Activated CD4-positive, alpha-beta T cell treated with anti-CD3 and anti-CD28 coated beads, Interleukin-2, amount 50 U/mL, for 24 hours (primary cell): Measurements from ENCODE around the gene ZSCAN23.
A peak's percentile ranks its signal among the peaks of the same experiment; 100 is the strongest.
"Not testable (repeated sequence)": the region's sequence is repeated elsewhere in the genome, so short reads cannot be mapped to it uniquely, and the experiment has no call there.

ENCODE experiments used
- DNase-seq, 2 donors: peaks; one replicate each; pipeline ENCODE4 v3.0.0-alpha.2; 2020; ENCODE audit warnings: low read depth in 1 of 2, low spot score in 1 of 2

Gene ZSCAN23

DNA sequence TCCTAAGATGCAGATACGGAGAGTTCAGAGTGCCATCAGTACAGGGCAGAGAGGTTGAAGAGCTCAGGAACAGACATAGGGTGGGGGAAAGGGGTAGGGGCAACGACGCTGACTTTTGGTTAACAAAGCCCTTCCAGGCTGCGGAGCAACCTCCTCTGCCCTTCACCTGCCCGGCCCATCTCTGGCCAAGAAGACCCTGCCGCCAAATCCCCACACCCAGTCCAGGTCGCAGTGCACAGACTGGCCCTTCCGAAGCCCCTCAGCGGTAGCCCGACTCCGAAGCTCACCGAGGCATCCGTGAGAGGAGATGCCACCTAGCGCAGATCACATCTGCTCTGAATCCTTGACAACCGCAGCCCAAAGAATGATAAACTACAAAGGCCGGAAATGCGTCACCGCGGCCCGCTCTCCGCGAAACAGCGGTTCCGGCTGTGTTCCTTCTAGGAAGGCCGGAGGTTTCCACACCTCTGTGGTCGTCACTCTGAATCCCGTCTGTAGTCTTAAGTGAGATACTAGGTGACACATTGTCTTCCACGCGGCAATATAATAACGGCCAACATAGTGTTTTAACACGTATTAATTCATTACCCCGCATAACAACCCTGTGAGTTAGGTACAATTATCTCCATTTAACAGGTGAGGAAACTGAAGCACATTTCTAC is at the start of gene ZSCAN23:
Gene ZSCAN23 (minus strand): TSS at position 380 of the 662 bp plus-strand sequence. CDS start 7,225 bp downstream, outside the sequence.
- DNase-seq, result peak; percentile 59 to 81

DNA sequence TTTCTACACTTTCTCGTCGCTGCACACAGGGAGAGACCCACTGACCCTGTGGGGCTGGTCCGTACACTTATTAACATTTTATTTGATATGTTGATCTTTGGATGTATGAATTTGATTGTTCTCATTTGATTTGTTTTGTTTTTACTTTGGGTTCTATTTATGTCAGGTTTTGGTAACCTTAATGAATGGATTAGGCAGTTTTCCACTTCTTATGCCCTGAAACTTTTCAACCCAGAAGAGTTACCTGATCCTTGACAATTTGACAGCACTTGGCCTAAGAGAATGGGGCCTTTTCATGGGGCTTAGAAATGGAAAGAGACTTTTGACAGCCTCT is 48.7 kb upstream of the ZSCAN23 start:
- DNase-seq, result no peak

DNA sequence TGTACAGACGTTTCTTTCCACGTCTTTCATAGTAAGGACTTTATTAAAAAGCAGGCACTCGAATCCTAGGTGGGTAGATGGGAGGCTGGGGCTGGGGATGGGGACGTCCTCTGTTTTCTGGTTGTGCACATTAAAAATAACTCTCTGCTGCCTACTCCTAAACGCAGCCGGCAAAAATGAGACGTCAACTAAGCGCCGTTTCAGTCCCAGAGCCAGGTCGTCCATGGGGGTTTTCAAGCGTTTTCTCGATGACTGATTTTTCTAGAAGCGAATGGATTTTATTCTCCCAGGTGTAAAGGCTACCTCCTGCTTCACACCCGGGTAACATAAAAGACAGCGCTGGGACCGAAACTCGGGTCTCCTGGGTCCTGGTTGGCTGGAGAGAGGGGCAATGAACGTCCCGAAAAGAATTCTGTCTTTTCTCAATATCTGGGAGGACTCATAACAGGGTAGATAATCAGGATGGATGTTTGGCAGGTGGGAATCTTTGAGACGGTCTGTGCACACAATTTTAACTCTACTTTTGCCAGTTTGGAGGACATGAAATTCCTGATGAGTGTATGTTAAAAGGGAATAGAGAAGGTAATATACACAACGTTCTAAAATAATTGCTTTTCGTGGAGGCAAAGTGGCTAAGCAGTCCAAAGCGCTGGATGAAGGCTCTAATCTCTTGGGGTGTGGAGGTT is 47.1 kb upstream of the ZSCAN23 start:
- DNase-seq, result no peak

DNA sequence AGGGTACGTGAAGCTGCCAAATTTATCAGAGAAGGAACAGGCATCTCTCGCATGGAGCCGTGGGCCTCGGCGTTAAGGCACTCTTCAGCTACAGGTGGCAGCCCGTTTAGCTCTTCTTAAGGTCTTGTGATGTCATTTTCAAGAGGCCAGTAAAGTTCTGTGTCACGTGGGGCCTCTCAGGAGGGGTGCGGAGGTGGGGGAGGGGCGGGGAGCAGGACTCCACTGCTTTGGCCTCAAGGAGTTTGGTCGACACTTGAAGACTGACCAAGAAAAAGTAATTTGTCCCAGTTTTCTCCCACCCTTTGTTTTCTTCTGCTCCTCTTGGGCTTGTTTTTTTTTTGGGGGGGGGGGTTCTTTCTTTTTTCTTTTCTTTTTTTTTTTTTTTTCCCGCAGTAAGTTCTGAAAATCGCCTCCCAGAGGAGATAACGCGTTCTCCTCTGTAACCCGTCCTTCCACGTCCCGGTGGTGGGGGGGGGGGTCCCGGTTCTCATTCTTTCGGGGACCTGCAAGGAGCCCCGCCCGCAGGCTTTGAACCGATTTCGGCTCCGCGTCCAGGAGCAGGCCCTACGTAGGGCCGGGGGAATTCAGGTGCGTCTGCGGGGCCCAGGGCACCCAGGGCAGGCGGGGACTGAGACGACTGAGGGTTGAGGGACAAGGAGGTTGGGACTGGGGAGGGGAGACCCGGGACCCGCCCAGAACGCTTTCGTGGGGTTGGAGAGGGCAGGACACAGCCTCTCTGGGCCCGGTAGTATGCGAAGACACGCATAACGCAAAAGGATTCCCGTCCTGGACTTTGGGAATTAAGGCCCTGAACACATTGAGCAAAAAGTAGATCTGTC is 46.3 kb upstream of the ZSCAN23 start:
- peak in 1 of 2 donors; percentile 32 for DNase-seq

DNA sequence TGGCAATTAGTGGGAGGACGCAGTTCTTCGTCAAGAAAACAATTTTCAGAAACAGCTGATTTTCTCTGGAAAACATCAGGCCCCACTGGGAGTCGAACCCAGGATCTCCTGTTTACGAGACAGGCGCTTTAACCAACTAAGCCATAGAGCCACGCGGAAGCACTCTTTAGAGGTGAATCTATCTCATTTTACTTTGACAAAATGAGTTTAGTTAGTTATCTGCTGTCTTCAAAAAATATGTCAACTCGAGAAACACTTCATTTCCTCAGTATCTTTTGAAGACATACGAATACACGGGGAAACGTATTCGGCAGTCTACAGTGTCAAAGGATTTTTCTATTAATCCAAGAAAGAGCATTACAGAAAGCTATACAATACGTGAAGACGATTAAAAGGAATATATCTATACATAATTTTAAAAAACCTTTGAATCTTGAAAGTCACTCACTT is 45.6 kb upstream of the ZSCAN23 start:
- peak in 1 of 2 donors; percentile 30 for DNase-seq

DNA sequence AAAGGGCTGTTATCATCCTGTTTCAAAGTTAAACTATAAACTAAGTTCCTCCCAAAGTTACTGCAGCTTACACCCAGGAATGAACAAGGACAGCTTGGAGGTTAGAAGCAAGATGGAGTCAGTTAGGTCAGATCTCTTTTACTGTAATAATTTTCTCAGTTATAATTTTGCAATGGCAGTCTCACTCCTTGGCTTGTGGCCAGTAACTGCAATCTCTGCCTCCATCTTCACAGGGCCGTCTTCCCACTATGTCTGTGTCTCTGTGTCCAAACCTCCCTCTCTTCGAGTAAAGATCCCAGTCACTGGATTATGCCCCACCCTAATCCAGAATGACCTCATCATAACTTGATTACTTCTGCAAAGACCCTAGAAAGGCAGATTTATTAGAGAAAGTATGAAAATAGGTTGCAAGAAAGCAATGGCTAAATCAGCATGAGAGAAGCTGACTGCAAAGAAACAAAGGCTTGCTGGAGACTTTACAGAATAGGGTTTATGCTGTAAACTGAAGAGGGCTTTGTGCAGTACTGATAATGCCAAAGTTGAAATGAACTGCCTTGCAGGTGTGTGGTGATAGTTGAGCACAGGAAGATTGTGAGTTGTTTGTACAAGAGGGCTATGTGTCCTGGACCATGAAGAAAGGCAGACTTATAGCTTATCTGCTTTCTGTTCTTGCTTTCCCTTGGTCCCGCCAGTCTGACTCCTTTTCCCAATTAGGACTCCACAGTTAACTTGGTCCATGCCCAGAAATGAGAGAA is 43.9 kb upstream of the ZSCAN23 start:
- no peak for DNase-seq

DNA sequence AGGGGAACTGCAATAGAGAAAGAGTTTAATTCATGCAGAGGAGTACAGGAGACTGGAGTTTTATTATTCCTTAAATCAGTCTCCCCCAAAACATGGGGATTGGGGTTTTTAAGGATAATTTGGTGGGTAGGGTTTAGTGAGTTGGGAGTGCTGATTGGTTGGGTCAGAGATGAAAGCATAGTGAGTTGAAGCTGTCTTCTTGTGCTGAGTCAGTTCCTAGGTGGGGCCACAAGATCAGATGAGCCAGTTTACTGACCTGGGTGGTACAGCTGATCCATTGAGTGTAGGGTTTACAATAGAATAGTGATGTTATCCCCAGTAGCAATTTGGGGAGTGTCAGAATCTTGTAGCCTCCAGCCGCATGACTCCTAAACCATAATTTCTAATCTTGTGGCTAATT is 43.2 kb upstream of the ZSCAN23 start:
- DNase-seq, result no peak

DNA sequence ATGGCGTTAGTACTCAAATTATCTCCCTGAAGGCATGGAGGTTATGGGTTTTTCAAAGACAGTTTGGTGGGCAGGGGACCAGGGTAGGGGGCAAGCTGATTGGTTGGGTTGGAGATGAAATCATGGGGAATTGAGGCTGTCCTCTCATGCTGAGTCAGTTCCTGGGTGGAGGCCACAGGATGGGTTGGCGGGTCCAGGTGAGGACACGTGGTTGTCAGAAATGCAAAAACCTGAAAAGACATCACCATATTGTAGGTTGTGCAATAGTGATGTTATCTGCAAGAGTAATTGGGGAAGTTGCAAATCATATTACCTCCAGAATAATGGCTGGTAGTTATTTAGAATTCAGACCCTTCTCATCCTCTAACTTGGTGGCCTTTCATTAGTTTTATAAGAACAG is 42.2 kb upstream of the ZSCAN23 start:
- no peak for DNase-seq

DNA sequence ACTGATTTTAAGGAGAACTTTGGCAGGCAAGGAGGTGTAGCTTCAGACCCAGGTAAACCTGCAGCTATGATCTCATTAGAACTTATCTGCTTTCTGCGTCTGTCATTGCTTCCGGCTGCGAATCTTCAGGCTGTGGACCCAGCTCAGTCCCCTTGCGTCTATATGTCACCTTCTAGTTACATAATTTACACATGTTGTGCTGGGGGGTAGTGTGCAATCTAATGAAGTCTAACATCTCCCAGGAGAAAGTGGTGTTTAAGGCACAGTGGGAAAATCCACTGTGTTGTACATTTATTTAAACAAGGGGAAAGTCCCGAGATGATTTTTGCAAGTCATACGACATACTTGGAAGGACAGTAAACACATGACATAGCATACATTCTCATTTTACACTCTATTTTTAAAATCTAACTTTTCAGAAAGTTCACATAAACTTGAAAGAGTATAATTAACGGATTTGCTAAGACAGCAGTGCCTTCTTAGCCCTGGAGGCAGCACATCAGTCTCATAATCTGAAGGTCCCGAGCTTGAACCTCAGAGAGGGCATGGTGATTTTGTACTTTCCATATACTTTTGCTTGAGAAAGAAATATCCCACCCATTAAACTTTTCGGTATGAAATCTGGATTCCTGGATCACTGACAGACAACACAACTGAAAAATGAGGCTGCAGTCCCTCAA is 37.1 kb upstream of the ZSCAN23 start:
- no peak for DNase-seq

DNA sequence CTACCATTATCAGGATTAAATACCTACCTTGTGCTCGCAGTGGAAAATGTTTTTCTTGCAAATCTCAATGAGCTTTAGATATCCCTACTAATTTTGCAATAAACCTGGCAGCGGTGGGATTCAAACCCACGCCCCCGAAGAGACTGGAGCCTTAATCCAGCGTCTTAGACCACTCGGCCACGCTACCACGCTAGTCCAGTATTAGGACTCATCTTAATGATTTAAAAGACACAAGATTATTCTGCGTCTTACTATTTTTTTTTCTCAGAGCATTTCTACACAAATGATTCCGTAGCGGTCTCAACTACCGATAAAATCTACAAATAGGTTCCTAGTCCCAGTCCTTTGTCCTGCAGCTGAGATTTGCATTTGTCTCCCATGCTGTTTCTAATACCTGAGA is 35.2 kb upstream of the ZSCAN23 start:
- no peak for DNase-seq

DNA sequence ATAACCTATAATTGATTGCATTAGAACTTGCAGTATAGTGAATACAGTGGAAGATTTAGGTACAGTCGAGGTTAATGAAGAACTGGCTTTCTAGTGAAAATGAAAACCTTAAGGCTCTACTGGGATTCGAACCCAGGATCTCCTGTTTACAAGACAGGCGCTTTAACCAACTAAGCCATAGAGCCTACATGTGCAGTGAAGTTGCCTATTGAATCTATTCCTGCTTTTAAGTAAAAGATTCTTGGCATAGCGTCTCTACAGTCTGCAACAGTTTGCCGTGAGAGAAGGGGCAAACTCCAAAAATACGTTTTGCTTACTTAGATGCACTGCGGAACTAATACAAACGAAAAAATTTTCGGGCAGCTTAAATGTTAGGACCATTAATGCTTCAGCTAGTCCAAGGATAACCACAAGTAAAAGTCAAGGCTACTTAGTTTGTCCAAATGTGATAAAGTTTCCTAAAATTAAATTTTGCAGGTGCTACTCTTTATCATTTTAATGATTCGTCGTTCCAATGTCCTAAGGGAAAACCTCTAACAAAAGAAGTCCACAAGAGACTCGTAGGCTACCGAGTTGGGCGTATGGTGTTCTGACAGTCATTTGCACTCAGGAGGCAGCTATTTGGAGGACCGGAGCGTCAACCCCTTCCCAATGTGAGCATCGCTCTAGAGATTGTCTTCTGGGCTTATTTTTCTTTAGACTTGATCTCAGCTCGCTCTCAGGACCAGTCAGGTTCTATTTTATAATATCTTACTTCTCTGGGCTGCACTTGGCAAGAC is 31.3 kb upstream of the ZSCAN23 start:
- peak in 1 of 2 donors; percentile 41 for DNase-seq

DNA sequence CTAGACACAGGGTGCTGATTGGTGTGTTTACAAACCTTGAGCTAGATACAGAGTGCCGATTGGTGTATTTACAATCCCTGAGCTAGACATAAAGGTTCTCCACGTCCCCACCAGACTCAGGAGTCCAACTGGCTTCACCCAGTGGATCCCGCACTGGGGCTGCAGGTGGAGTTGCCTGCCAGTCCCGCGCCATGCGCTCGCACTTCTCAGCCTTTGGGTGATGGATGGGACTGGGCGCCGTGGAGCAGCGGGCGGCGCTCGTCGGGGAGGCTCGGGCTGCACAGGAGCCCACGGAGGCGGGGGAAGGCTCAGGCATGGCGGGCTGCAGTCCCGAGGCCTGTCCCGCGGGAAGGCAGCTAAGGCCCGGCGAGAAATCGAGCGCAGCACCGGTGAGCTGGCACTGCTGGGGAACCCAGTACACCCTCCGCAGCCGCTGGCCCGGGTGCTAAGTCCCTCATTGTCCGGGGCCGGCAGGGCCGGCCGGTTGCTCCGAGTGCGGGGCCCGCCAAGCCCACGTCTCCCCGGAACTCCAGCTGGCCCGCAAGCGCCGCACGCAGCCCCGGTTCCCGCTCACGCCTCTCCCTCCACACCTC is 26.0 kb upstream of the ZSCAN23 start:
- DNase-seq, result not testable (repeated sequence)

DNA sequence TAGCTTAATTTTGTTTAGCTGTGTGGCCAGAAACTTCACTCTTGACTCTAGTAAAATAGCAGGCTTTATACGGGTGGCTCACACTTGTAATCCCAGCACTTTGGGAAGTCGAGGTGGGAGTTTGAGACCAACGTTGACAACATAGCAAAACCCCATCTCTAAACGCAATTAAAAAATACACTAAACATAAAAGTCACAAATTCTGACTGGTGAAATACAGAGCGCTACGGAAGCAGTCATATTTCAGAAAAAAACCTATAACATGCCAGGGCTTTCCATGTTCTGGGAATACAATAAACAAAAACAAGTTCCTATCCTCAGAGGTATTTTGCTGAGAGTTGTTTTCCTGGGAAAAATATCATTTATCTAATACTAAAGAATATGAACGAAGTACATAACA is 24.8 kb upstream of the ZSCAN23 start:
- no peak for DNase-seq

DNA sequence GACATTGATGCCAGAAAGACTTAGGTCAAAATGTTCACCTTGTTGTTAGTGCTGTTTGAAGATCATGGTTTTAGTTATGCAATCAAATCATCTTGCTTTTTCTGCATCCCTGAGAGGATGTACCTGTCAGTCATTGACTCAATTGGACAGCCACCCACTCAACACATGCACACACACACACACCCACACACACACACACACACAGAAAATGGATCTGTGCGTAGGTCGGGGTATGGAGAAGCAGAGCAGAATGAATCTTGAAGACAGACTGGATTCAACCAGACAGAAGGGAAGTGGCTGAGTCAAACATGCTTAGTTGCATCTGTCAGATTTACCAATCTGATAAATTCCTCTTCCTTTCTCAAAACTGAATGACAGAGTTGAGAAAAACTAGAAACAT is 19.1 kb upstream of the ZSCAN23 start:
- no peak for DNase-seq

DNA sequence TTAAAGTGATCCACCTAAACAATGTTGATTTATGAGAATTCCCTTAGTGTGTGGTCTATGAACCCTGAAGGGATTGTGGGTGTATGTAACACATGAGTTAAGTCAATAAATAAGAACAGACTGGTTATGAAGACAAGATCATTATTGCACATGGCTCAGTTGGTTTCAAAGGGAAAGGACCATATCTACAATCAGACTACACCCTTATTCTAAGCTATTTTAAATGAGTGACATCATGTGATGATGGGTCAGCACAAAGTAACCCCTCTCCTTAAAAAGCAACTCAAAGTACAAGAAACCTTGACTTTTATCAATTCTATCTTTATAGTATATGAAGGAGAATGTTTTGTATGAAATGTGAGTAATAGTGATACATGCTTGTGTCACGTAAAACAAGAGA is 15.3 kb upstream of the ZSCAN23 start:
- DNase-seq, result no peak

DNA sequence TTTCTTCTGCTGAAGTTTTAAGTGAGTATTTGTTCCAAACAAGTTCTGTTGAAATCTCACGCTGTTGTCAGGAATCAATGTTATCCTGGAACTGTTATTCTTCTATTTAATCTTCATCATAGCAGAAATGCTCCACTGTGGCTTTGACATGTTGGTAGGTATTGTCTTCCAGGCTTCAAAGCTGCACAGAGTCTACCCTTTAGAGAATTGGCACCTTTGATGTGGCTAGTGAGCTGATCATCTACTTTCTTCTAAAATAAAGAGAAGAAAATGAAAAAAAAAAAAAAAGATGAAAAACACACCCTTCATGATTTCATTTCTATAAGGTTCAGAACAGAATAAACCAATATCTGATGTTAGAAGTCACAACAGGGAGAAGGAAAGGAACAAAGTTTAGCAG is 5.8 kb upstream of the ZSCAN23 start:
- no peak for DNase-seq

DNA sequence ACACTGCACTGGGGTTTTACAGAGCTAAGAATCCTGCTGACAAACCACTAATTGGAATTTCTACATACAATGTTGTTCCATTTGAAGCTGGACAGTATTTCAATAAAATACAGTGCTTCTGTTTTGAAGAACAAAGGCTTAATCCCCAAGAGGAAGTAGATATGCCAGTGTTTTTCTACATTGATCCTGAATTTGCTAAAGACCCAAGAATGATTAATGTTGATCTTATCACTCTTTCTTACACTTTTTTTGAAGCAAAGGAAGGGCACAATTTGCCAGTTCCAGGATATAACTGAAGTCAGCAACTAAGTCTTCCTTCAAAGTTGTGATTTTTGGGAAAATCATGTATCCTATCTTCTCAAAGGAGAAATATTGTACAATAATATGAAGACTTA is 4.2 kb upstream of the ZSCAN23 start:
- not testable (repeated sequence) for DNase-seq

DNA sequence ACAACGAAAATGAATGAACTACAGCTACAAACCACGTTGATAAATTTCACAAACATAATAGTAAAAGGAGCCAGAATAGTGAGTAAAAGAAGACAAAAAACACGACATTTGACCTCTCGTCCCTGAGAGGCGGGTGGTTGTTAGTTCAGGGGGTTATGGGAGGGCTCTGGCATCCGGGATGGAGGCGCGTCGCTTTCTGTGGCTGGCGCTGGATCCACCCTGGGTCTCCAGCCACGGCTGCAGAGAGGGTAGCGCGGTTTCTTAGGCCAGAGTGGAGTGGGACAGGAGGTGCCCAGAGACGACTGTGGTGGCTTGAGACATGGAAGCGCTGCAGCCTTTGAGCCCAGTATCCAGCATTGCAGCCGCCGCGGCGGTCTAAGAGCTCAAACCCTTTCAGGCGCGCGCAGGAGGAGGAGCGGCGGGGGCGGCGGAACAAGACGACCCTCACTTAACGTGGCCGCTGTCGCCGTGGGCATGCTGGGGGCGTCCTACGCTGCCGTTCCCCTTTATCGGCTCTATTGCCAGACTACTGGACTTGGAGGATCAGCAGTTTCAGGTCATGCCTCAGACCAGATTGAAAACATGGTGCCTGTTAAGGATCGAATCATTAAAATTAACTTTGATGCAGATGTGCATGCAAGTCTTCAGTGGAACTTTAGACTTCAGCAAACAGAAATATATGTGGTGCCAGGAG is 3.7 kb upstream of the ZSCAN23 start:
- no peak for DNase-seq

DNA sequence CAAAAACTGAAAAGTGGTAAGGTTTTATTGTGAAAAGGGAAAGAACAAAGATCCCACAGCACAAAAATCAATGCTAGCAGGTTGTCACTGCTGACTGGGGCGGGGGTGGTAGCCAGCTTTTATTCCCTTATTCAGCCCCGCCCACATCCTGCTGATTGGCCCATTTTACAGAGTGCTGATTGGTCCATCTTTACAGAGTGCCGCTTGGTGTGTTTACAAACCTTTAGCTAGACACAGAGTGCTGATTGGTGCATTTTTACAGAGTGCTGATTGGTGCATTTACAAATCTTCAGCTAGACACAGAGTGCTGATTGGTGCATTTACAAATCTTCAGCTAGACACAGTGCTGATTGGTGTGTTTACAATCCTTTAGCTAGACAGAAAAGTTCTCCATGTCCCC is 1.5 kb upstream of the ZSCAN23 start:
- DNase-seq, result not testable (repeated sequence)
